Gastroesophageal sphincter (tissue), 3 donors: ENCODE results near the gene DMKN.

Source experiments
- CTCF ChIP-seq, 4 experiments: fragments of 200-600 bp in 2 of 4; fragments of 450-650 bp in 2 of 4; sonication (generic) in 1 of 4; IDR thresholded peaks; one replicate each; pipeline ENCODE4 v1.5.1; 2017 to 2019; ENCODE audit warnings: antibody characterized with exemption in 4 of 4, mild to moderate bottlenecking in 2 of 4, moderate library complexity in 2 of 4
- EP300 ChIP-seq: sonication (generic); formaldehyde crosslinking; IDR thresholded peaks from one replicate; pipeline ENCODE4 v1.6.1; 2017; ENCODE audit warnings: antibody characterized with exemption, mild to moderate bottlenecking
- POLR2A ChIP-seq, 2 donors: fragments of 450-650 bp; IDR thresholded peaks; one replicate each; pipeline ENCODE4 v1.6.1; 2017; ENCODE audit warnings: antibody characterized with exemption in 2 of 2, mild to moderate bottlenecking in 2 of 2, moderate library complexity in 1 of 2
- POLR2AphosphoS5 ChIP-seq: sonication (generic); formaldehyde crosslinking; IDR thresholded peaks from one replicate; pipeline ENCODE4 v1.6.1; 2017; ENCODE audit warnings: antibody characterized with exemption

GRCh38 chr19:35529241-35530218 lies 16.1 kb upstream of the DMKN start:
- TF ChIP-seq CTCF (IDR thresholded peaks at IDR 0.05) (no peak), POLR2A (IDR thresholded peaks at IDR 0.05) (no peak), EP300 (no peak), POLR2AphosphoS5 (no peak)
